GM21360 (cell line): ENCODE results near the gene TSKU.
"Not testable (repeated sequence)": the region's sequence is repeated elsewhere in the genome, so short reads cannot be mapped to it uniquely, and the experiment has no call there.

Experiments
- ATAC-seq: cut with Tn5 transposase; IDR thresholded peaks from one replicate; pipeline ENCODE4 v1.9.1; 2021; ENCODE audit warnings: mild to moderate bottlenecking, moderate library complexity; ENCODE audit not compliant: unreplicated experiment

Gene TSKU, protein sequence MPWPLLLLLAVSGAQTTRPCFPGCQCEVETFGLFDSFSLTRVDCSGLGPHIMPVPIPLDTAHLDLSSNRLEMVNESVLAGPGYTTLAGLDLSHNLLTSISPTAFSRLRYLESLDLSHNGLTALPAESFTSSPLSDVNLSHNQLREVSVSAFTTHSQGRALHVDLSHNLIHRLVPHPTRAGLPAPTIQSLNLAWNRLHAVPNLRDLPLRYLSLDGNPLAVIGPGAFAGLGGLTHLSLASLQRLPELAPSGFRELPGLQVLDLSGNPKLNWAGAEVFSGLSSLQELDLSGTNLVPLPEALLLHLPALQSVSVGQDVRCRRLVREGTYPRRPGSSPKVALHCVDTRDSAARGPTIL

DNA sequence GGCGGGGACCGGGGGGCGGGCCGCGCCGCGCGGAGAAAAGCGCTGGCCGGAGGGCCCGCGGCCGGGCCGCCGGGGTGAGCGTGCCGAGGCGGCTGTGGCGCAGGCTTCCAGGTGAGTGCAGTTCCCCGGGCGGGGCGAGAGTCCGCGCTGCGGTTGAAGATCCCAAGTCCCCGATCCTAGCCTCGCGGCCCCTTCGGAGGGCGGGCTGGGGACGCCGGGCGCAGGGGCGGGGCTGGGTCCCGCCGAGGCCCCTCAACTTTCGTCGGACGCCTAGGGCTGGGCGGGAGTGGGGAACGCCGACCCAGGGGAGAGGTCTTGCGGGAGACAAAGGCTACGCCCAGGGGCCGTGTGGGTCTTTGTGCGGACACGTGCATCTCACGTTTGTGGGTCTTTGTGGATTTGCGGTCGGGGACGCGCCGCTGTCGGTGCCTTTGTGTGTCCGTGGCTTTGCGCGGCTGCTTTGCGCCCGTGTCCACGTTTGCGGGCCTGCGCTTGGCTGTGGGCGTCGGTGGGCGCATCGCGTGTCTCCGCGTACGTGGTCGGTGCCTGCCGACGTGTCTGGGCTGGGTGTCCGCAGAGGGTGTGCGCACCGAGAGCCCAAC, at the start of gene TSKU:
Gene TSKU, plus strand, starts transcription at position 63 of the 602 bp plus-strand sequence. CDS start 12,261 bp downstream, outside the sequence.
- ATAC-seq, result no peak

DNA sequence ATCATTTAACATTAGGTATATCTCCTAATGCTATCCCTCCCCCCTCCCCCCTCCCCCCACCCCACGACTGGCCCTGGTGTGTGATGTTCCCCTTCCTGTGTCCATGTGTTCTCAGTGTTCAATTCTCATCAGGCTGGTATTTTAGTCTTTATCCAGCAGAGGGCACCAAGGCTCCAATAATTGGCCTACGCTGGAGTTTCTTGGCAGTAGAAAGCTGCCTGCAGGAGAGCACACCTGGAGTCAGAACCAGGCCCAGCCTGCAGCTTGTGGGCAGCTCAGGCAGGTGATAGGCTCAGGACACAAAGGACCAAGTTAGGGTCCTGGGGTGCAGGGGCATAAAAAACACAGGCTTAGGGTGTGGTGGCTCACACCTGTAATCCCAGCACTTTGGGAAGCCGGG, 49.2 kb upstream of the TSKU start:
- ATAC-seq, result not testable (repeated sequence)

DNA sequence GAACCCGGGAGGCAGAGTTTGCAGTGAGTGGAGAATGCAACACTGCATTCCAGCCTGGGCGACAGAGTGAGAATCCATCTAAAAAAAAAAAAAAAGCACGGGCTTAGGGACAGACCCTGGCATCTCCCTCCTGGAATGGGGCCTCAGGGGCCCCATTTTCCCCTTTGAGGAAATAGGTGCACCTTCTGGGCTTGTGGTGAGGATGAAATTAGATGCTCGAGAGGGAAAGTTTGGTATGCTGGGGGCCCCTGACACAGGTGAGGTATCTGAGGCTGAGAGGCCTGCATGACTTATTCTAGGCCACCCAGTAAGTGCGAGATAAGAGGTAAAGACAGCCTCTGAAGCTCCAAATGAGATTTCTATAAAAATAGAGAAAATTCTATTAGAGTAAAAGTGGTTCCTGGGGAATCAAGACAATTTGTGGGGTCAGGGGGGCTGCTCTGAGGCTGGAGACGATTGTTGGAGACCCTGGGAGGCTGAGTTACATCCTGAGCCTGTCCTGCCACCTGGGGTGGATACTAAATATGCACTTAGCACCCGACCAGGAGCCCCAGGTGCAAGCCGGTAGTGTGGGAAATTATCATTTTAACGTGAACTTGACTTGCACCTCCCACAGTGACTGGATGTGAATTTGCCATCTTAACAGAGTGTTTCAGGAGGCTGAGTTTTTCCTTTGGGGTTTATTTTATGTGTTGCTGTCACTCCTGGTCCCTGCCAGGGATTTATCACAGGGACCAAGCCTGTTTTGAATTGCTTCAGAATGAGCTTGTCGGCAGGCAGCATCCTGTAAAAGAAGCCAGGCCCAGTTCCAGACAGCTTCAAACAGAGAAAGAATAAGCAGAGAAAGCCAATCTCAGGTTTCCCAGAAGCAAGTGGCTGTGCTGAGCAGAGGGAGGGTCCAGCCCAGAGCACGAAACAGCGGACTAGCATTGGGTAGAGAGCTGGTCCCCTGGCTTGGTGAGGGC, 48.4 kb upstream of the TSKU start:
- no peak for ATAC-seq

DNA sequence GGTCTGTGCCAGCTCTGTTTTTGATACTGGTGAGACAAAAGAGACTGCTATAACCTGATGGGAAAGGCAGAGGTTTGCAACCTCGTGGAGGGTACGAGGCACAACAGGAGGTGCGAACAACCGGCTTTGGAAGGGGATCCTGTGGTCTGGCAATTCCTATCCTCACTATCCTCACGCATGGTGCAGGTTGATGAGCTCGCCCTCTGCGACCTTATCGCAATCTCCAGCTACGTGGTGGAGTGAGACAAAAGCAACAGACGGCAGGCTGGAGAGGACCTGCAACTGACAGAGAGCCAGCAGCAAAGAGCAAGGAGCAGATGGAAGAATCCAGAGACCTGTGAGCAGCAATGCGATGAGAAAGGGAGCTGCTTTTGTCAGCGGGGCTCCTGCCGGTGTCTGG, 47.3 kb upstream of the TSKU start:
- ATAC-seq, result no peak

DNA sequence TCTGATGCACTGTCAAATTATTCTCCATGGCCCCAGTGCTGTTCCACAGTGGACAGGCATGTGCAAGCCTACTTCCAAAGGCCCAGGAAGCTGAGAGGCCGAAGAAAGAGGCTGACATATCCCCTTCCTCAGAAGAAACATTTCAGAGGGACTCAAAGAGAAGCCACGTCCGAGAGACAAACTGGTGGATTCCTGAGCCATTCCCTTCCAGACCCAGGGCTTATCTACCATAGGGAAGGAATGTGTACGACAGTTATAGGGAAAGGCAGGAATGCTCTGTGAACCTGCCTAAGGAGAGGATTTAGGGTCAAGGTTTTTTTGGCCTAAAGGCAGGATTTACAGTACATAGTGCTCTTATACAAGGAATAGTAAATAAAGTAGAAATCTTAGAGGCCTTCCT, 46.9 kb upstream of the TSKU start:
- no peak for ATAC-seq

DNA sequence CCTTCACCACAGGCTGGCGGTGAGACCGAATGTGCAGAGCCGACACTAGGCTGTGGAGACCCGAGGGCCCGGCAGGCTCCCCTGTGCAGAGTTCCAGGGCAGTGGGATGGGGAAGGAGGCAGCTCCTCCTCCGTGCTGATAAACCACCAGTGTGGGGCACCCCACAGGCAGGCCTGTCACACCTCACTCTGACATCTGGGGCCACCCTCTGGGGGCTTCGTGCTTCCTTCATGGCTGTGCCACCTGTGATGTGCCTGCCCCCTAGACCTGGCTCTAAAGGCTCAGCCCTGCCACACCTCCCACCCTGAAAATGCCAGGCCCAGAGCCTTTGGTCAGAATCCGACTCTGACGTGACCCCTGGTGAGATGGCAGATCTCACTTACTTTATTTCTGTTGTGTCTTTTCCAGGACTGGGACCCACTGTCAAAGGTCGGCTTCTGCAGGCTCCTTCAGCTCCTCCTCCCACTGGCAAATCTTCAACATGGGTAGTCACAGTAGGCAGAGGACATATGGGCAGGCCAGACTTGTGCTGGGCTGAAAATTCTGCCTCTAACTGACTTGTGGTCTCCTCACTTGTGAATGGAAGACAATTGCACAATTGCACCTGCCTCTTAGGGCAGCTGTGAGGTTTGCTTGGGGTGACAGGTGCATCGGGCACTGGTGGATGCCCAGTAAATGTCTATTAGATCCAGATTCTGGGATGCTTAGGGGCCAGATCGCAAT, 46.2 kb upstream of the TSKU start:
- no peak for ATAC-seq

DNA sequence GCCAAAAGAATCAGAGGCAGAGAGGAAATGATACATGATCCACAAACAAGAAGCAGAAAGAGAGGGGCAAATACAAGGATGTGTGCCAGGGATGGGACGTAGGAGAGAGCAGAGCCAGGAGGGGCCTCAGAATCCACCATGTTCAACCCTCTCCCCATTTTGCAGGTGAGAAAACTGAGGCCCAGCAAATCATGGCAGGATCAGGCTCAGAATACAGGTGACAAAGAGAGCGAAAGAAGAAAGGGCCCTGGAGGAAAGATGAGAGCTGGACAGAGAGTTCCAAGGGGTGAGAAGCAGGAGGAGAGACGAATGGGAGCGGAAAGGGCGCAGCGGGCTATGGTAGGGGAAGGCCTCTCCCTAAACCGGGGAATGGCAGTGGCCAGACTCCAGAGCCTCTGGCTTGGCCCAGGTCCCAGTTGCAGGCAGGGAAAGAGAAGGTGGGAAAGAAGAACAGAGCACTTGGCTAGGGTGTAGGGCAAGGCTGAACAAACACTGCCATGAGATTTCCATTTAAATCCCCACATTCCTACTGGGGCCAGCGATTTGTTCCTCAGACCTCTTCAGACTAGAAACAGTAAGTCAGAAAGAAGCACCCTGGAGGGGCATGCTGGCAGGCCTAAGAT, 44.4 kb upstream of the TSKU start:
- ATAC-seq, result no peak

DNA sequence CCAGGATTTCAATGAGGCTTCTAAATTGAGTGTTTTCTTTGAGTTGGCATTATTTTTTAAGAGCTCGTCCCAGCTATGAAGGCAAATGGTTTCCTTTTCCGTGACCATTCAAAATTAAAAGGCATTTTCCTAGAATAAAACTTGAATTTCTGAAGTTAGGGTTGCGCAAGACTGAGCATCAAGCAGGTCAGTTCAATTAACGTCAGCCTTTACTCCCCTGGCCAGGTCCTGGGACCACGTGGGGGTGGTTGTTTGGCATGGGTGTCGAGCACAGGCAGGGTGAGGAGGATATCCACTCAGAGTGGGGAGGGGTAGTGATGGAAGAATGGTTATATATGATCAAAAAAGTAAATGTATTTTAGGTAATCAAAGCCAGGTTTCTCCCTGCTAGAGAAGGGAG, 43.4 kb upstream of the TSKU start:
- ATAC-seq, result no peak

DNA sequence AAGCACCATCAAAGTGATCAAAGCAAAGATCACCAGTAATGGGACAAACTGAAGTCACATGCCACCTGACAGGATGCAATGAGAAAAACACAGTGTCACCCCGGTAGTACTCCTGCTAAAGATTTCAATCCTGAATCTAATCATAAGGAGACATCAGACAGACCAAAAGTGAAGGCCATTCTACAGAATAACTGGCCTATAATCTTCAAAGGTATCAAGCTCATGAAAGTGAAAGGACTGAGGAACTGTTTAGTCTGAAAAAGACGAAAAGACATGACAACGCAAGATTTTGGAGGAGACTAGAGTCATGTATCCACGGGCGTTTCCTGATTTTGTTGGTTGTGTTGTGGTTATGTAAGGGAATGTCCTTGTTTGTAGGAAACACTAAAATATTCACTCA, 42.4 kb upstream of the TSKU start:
- ATAC-seq, result no peak

DNA sequence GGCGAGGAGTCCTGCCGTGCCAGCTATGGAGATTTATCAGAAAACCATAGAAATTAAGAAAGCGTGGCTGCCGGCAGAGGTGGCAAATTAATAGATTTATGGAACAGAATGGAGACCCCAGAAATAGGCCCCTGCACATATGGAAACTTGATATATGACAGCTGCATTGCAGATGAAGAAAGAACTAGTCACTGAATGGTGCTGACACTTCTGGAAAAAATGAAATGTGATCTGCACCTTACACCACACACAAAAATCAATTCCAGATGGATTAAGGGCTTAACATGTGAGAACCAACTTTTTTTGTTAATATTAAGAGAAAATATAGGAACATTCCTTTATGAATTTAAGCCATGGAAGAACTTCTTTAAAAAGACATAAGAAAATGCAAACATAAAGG, 40.3 kb upstream of the TSKU start:
- ATAC-seq, result no peak

DNA sequence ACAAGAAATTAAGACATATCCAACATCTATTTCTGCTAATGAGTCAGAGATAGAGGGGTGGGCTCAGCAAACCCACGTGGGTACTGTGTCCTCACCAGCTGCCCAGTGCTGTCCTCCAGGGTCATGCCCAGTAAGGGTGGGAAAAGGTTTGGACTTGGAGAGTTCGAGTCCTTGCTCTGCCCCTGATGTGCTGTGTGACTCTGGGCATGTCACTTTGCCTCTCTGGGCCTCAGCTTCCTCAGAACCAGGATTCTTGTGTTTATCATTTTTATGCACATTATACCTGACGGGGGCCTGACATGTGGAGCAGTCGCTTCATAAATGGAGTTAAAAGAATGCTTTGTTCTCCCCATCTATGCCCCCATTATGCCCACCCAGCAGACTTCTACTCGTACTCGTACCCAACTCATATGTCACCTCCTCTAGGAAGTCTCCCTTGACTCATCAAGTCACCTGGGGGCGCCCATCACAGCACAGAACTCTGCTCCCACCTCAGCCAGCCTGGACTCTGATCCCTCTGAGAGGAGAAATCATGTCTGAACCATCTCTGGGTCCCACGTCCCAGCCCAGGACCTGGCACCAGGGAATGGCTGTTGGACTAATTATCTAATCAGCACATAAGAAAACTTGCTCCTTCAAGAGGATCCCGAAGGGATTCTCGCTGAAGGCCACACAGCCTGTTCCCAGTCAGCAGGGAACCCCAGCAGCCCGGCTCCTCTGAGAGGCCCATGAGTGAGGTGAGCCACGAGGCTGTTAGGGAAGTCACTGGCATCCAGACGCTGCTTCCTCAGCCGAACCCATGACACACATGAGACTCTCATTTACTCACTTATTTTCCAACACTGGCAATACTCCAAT, 38.7 kb upstream of the TSKU start:
- ATAC-seq, result no peak

DNA sequence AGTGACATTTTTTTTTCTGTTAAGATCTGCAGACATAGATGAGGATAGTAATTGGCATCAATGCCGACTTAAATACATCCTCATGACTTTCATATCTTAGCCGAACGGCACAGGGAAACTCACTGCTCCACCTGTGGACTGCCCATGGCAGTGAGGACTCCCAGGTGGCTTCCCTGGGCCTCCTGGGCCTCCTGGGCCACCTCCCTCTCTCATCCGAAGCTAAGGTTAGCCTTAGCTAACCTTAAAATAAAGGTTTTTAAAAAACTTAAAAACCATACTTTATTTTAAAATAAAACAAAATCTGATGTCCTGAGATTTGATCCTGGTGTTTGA, 38.1 kb upstream of the TSKU start:
- no peak for ATAC-seq

DNA sequence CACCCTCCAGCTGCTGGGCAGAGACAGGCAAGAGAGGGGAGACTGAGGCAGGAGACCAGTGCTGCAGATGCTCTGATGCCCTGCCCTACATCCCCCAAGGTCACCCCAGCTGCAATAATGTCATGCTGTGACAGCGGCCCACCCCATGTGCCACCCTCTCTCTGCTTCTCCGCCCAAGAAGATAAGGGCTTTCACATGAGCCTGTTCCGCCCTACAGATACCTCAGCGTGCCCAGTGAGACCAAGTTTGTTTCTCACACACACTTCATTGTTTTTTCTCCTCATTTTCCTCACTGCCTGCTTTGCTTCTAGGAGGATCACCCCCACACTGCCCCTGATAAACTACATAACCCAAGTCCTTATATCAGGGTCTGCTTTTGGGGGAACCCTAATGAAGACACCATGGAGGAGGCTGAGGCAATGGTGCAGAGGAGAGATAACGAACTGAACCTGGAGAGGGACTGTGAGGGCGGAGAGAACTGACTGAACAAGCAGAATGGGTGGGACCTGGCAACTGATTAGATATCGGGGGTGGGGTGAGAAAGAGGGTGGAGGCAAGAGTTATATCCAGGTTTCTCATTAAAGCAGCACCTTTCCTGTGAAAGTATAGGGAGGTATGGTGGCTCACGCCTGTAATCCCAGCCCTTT, 37.5 kb upstream of the TSKU start:
- no peak for ATAC-seq

DNA sequence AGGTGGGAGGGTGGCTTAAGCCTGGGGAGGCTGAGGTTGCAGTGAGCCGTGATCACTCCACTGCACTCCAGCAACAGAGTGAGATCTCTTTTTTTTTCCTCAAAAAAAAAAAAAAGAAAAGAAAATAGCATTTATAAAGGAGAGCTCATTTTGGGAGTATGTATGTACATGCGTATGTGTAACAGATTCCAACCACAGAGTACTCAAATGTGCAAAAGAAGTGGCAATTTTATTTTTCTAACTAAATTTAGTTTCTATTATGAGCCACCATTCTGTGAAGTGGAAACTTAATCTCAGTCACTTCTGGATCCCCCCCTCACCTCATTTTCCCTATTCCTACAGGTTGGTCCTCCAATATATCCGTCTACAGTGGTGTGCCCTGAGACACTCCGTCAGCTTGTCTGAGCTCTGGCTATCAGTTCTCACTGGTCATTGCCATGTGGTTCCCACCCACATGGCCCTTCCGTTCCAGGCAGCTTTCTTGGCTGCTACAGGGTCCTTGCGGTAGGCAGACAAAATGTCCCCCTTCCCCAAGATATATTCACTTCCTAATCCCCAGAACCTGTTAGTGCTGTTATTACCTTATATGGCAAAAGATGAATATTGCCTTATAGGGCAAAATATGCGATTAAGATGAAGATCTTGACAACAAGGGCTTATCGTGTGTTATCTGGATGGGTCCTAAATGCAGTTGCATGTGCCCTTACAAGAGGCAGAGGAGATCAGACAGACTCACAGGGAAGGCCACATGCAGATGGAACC, 35.8 kb upstream of the TSKU start:
- no peak for ATAC-seq

DNA sequence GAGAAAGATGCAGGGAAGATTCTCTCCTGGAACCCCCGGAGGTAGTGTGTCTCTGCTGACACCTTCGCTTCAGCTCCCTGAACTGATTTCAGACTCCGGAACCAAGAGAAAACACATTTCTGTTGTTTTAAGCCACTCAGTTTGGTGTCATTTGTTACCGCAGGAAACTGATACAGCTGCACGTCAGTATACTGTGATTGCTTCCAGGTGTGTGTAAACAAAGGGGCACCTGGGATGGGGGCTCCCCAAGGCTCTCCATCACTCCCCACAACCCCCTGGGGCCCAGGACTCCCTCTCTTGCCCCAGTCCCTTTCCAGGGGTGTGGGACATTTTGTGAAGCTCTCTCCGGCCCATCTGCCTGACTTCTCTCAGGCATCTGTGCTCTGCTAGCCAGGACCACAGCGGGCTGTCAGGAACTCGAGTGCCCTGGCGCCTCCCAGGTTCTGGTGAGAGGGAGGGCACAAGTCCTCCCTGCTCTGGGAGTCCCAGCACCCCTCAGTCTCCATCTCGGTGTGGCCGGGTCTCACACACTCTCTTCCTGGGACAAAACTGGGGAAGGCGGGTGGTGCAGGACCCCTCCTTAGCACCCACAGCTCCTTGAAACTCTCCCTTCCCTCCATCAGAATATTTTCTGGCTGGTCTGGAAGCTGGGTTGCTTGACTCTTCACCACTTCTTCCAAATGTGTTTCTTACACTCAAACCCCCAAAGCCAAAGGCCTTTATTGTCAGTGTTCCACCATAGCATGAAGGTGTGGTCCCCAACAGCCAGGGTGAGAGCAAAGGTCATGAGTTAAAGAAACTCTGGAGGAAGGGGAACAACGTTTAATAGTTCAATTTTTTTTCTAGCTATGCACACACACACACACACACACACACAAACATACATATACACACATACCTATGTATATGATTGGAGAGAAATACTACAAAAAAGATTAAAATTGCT, 35.0 kb upstream of the TSKU start:
- ATAC-seq, result no peak

DNA sequence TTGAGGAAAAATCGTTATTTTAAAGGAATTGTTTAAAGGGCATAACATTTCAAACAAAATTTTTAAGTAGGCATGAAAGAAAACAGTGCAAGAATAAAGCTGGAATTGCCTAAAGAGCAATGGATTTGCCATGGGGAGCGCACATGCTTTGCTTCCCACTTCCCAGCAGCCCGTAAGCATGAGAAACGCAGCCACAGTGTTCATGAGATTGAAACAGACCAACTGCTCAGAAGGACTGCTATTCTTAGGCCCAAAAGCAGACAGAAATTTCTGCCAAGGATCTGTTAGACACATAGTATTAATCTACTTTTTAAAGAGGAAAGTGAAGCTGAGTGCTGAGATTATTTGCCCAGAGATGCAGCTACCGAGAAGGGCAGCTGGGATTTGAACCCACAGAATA, 34.2 kb upstream of the TSKU start:
- no peak for ATAC-seq

DNA sequence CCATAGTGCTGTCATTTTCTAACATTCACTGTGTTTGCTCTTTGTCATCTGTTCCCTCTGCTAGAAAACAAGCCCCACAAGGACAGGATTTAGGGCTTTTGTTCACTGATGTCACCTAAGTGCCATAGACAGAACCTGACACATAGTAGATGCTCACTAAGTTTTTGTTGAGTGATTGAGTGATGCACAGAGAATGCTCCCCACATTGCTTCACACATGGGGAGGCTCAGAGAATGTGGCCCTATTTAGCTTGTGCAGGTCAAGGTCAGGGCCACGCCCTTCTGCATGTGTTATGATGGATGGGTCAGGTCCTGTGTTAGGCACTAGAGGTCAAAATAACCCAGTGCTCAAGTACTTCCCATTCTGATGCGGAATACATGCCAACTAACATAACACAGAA, 33.1 kb upstream of the TSKU start:
- no peak for ATAC-seq
